OCI-LY7 (cell line): ENCODE results near the gene GAS1. TPM values are rescaled to one million over a fixed set of nuclear protein-coding genes. Genes with fewer than 3 reads are reported as not detected.

Source experiments
- BruUV-seq: library from RNA; stranded (reverse); fragments of 400-500 nt; replicated peaks from 2 replicates; lab custom pipeline; 2021; lab: Mats Ljungman, UMichigan
- CTCF ChIA-PET: fragments of 300-600 bp; sonication (Branson Sonifier 250); formaldehyde crosslinking; loops from one replicate; lab custom pipeline; 2022; ENCODE audit warnings: antibody characterized with exemption; ENCODE audit not compliant: unreplicated experiment; lab: Charles Lee
- POLR2A ChIA-PET: fragments of 300-600 bp; sonication (Branson Sonifier 250); formaldehyde crosslinking; loops from one replicate; lab custom pipeline; 2022; ENCODE audit warnings: antibody characterized with exemption; lab: Charles Lee
- DNase-seq: peaks from one replicate; pipeline ENCODE4 v3.0.0-alpha.2; 2015; ENCODE audit warnings: low spot score
- H2AFZ ChIP-seq: fragments of 200-600 bp; sonication (generic), shearing (Covaris generic); 2 replicates; pipeline ENCODE4 v1.6.1; 2014; ENCODE audit warnings: mild to moderate bottlenecking, antibody characterized with exemption, low read length, moderate library complexity
- H3K27ac ChIP-seq: fragments of 200-600 bp; sonication (generic); 2 replicates; pipeline ENCODE4 v1.5.1; 2014; ENCODE audit warnings: mixed run types, low read depth, mild to moderate bottlenecking, moderate library complexity, low read length, inconsistent platforms; ENCODE audit not compliant: poor library complexity, severe bottlenecking
- H3K36me3 ChIP-seq: fragments of 200-600 bp; sonication (generic); 2 replicates; pipeline ENCODE4 v1.6.1; 2014; ENCODE audit warnings: mild to moderate bottlenecking, antibody characterized with exemption, low read length, moderate library complexity, mixed read lengths; ENCODE audit not compliant: insufficient read depth
- H3K4me1 ChIP-seq: fragments of 200-600 bp; sonication (generic); 2 replicates; pipeline ENCODE4 v1.5.1; 2014; ENCODE audit warnings: mild to moderate bottlenecking, low read length; ENCODE audit not compliant: insufficient read depth, poor library complexity, severe bottlenecking
- H3K4me2 ChIP-seq: fragments of 200-600 bp; sonication (generic); 2 replicates; pipeline ENCODE4 v1.6.1; 2014; ENCODE audit warnings: mild to moderate bottlenecking, low read length
- H3K4me3 ChIP-seq: fragments of 200-600 bp; sonication (generic); 2 replicates; pipeline ENCODE4 v1.5.1; 2014; ENCODE audit warnings: mild to moderate bottlenecking, low read depth, low read length; ENCODE audit not compliant: poor library complexity, severe bottlenecking
- H3K79me2 ChIP-seq: fragments of 200-600 bp; sonication (generic); 2 replicates; pipeline ENCODE4 v1.6.1; 2016; ENCODE audit warnings: low read depth, mild to moderate bottlenecking, low read length, moderate library complexity, mixed read lengths; ENCODE audit not compliant: insufficient read depth
- H3K9me2 ChIP-seq: fragments of 200-600 bp; sonication (generic); 2 replicates; pipeline ENCODE4 v1.6.1; 2016; ENCODE audit warnings: mild to moderate bottlenecking, low read length, mixed read lengths; ENCODE audit not compliant: insufficient read depth
- H3K9me3 ChIP-seq: fragments of 200-600 bp; sonication (generic); 2 replicates; pipeline ENCODE4 v1.6.1; 2014; ENCODE audit warnings: mild to moderate bottlenecking, mixed run types, low read length, mixed read lengths
- H4K20me1 ChIP-seq: fragments of 200-600 bp; sonication (generic); 2 replicates; pipeline ENCODE4 v1.6.1; 2014; ENCODE audit warnings: mild to moderate bottlenecking, antibody characterized with exemption, low read length, moderate library complexity, mixed read lengths; ENCODE audit not compliant: insufficient read depth
- CTCF ChIP-seq: fragments of 200-600 bp; sonication (generic); conservative IDR thresholded peaks from 2 replicates; pipeline ENCODE4 v1.5.1; 2014; ENCODE audit warnings: mild to moderate bottlenecking, antibody characterized with exemption, low read length, moderate library complexity, mixed read lengths
- EZH2phosphoT487 ChIP-seq: fragments of 200-600 bp; sonication (generic); IDR thresholded peaks from 2 replicates; pipeline ENCODE4 v1.6.1; 2018; ENCODE audit warnings: low read depth, borderline replicate concordance, mild to moderate bottlenecking, mixed run types, antibody characterized with exemption, low read length, moderate library complexity, mixed read lengths
- intact Hi-C: fragments of 100-400 bp; cut with micrococcal nuclease; formaldehyde crosslinking; loops from one replicate; pipeline ENCODE4 v1.10.0; 2022; ENCODE audit not compliant: unreplicated experiment
- total RNA-seq, 2 experiments: library from RNA; depleted of rRNA in 1 of 2; stranded (reverse); fragments of >200 nt in 1 of 2; shearing (Covaris generic) in 1 of 2; gene quantifications; 2 replicates each; pipeline ENCODE4 v1.2.3, GENCODE V29; 2014 to 2022

GAS1 gene
- total RNA-seq, 2 experiments from 2014 or later: not detected

GRCh38 chr9:86926145-86926544, 21.2 kb downstream of the GAS1 start:
- no peaks in the 10 kb centered on the region for H3K79me2 ChIP-seq
- BruUV-seq: no TSS peak
- POLR2A ChIA-PET: no interaction called here

GRCh38 chr9:86925686-86926085, 21.6 kb downstream of the GAS1 start:
- Histone ChIP-seq H2AFZ (no peak overlapping the region), H3K4me2 (no peak overlapping the region), H4K20me1 (no peaks in the 10 kb centered on the region), H3K79me2 (no peaks in the 10 kb centered on the region), H3K4me3 (no peak overlapping the region), H3K27ac (no peak overlapping the region), H3K36me3 (no peaks in the 10 kb centered on the region), H3K9me3 (no peaks in the 10 kb centered on the region), H3K4me1 (no peaks in the 10 kb centered on the region), H3K9me2 (no peaks in the 10 kb centered on the region)
- BruUV-seq: no TSS peak
- ChIA-PET CTCF (no interaction called here), POLR2A (no interaction called here)
- TF ChIP-seq EZH2phosphoT487 (no peak), CTCF (no peak)
- DNase-seq: no peak
- intact Hi-C loops: no loop called here

More at GRCh38 chr9:86926145-86926544, 21.2 kb downstream of the GAS1 start:
- Histone ChIP-seq H4K20me1 (no peaks in the 10 kb centered on the region), H3K9me2 (no peaks in the 10 kb centered on the region), H3K4me1 (no peaks in the 10 kb centered on the region), H3K4me2 (no peak overlapping the region), H3K4me3 (no peak overlapping the region), H3K36me3 (no peaks in the 10 kb centered on the region), H3K9me3 (no peaks in the 10 kb centered on the region), H2AFZ (no peak overlapping the region), H3K27ac (no peak overlapping the region)
- TF ChIP-seq CTCF: no peak
- CTCF ChIA-PET: no interaction called here
- DNase-seq: no peak
- intact Hi-C loops: no loop called here

GRCh38 chr9:86924206-86924605, 23.1 kb downstream of the GAS1 start:
- no peak overlapping the region for H3K27ac ChIP-seq
- intact Hi-C loops: no loop called here
- H3K9me2 ChIP-seq: no peaks in the 10 kb centered on the region
- H3K4me2 ChIP-seq: no peak overlapping the region
- no peak for TF ChIP-seq EZH2phosphoT487
- H4K20me1 ChIP-seq: no peaks in the 10 kb centered on the region
- no TSS peak for BruUV-seq
- H3K4me1 ChIP-seq: no peaks in the 10 kb centered on the region
- no peak for DNase-seq
- no peak overlapping the region for H2AFZ ChIP-seq
- no peak overlapping the region for H3K4me3 ChIP-seq
- H3K79me2 ChIP-seq: no peaks in the 10 kb centered on the region
- ChIA-PET CTCF (no interaction called here), POLR2A (interaction anchor here (0.6 to 1.2 kb wide), 2 partner anchors 21 to 235 kb away, joined by 3 to 6 read pairs; no protein-coding TSS in a partner anchor)
- no peaks in the 10 kb centered on the region for H3K36me3 ChIP-seq
- H3K9me3 ChIP-seq: no peaks in the 10 kb centered on the region
